CD4-positive, alpha-beta T cell treated with Interferon gamma for 1 hour (primary cell): ENCODE results near the gene TOP3B.

Experiments
- DNase-seq: peaks from one replicate; pipeline ENCODE4 v3.0.0-alpha.2; 2020

The TOP3B gene

GRCh38 chr22:22011964-22012363, 29.4 kb upstream of the TOP3B start:
- DNase-seq, result no peak

DNA sequence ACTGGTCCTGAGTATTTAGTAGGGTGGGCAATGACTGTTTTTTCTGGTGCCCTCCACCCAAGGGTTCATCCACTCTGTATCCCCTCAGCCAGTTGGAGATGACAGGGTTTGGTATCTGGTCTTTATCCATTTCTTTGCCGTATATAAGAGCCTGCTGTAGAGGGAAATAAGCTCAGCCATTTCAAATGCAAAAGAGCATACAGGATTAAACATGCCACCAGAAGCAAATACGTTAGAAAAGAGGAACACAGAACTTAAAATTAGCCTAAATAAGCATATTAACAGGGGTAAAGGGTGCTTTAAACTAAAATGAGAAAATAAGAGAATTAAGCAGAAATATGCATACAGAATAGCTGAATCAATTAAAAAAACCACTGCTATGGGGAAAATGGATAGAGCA, 27.8 kb upstream of the TOP3B start:
- no peak for DNase-seq

DNA sequence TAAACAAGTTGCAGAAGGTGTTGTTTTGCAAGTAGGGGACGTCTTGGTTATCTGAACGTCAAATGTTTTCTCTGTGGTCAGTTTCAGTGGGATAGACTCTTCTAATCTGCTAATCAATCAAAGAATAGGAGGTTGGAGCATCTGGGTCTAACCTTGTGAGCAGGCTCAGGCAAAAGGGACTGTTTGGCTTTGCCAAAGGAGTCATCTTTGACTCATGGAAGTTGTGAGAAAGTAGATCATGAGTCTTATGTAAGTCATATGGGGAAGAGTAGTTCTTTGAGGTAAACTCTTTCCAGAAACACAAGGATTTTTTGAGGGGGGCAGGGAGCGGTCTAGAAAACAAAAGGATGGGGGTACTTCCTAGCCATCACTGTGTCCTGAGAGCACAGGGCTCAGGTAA, 27.1 kb upstream of the TOP3B start:
- no peak for DNase-seq

- DNase-seq, result no peak
These were observed 24.0 kb upstream of the TOP3B start for GRCh38 chr22:22006596-22006990.

DNA sequence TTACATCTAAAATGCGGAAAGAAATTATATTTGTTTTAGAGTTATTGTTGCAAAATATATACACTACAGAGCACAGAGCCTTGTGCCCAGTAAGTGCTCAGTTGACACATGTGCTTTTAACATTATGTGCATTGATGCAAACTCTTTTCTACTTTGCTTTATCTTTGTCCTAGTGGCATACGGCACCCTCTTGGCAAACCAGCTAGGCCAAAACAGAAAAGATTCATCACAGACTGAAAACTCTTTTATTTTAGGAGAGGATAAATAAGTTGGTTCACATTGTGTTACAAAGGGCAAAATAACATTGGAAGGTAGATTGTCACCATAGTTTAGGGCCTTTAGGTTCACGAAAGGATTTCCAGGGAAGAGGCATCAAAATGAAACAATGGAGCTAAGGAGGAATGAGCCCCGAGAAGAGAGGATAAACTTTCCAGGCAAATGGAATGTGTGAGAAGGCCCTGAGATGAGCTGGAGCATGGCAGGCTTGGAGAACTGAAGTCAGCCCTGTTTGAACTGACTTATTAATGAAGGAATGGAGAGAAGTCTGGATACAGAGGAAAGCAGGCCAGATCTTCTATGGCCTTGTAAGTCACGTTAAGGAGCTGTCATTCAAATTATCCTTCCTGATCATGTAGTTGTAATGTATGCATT, 23.5 kb upstream of the TOP3B start:
- no peak for DNase-seq

- DNase-seq, result no peak
These were observed 20.6 kb upstream of the TOP3B start for GRCh38 chr22:22003233-22003632.

- no peak for DNase-seq
These were observed 20.0 kb upstream of the TOP3B start for GRCh38 chr22:22002526-22003055.

DNA sequence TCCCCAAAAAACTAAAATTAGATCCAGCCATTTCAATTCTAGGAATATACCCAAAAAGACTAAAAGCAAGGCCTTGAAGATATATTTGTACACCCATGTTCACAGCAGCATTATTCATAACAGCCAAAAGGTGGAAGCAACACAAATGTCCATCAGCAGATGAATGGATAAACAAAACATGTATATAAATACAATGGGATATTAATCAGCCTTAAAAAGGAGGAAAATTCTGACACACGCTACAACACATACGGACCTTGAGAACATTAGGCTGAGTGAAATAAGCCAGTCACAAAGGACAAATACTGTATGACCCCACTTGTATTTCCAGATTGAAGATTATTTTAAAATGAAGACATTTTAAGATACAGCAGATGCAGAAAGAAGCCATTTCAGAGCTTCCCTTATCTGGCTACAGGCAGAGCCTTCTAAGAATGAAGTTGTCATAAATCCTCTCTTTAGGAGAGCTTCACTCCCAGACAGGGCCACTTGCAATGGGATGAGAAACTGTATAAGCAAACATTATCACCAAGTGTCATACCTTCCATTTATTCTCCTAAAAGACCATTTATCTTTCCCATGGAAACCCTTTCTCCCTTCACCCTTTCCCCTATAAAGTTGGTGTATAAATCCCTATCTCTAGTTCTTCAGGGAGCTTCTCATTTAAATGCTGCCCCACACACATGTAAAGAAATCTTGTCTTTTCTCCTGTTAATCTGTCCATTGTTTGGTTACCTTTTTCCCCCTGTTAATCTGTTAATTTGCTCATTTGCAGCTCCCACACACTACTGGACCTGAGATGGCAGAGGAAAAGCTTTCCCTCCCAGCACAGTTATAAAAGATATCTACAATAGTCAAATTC, 19.3 kb upstream of the TOP3B start:
- DNase-seq, result no peak

DNA sequence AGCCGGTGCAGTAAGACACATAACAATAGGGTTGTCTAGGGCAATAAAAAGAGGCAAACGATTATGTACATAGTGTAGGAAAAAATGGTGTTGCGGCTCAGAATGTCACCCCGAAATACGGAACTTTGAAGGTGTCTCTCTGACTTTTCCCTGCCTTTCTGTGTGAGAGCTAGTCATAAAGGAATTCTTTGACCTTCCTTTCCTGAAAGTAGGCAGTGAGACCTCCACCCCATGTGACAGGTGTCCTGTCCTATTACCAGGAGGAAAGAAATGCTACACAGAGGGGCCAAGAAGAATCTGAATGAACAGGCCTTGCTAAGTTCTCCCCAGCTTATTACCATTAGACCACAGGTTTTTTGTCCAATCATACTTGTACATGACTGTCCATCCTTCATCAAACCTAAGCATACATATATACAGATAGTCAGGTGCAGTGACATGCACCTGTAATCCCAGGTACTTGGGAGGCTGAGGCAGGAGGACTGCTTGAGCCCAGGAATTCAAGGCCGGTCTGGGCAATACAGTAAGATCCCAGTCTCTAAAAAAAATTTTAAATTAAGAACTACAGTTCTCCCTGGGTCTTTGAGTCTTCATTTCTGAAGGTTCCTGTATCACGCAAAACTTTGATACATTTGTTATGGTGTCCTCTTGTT, 16.1 kb upstream of the TOP3B start:
- DNase-seq, result no peak

- no peak for DNase-seq
These were observed 13.7 kb upstream of the TOP3B start for GRCh38 chr22:21996175-21996720.

- no peak for DNase-seq
These were observed 13.1 kb upstream of the TOP3B start for GRCh38 chr22:21995660-21996059.

GRCh38 chr22:21994881-21995444, 12.4 kb upstream of the TOP3B start:
- DNase-seq, result no peak

DNA sequence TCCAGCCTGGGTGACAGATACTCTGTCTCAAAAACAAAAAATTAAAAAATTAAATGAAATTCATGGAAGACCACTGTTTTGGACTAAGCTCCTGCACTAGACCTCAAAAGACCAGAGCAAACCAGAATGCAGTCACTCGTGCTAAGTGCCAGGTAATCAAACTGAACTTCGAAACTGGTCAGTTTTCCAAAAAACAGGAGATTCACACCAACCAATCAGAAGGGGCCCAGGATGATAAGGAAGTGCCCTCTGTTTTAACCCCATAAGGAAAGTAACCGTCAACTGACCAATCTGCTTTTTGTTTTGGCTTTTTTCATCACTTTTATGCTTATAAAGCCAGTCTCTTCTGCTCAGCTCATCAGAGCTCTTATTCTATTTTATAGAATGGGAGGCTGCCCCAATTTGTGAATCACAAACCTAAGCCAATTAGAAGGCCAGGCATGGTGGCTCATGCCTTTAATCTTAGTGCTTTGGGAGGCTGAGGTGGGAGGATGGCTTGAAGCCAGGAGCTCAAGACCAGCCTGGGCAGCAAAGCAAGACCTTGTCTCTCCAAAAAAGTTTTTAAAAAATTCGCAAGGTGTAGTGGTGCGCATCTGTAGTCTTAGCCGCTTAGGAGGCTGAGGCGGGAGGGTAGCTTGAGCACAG, 10.1 kb upstream of the TOP3B start:
- no peak for DNase-seq

GRCh38 chr22:21991774-21992173, 9.2 kb upstream of the TOP3B start:
- DNase-seq, result no peak

- DNase-seq, result no peak
These were observed 8.7 kb upstream of the TOP3B start for GRCh38 chr22:21991304-21991596.

DNA sequence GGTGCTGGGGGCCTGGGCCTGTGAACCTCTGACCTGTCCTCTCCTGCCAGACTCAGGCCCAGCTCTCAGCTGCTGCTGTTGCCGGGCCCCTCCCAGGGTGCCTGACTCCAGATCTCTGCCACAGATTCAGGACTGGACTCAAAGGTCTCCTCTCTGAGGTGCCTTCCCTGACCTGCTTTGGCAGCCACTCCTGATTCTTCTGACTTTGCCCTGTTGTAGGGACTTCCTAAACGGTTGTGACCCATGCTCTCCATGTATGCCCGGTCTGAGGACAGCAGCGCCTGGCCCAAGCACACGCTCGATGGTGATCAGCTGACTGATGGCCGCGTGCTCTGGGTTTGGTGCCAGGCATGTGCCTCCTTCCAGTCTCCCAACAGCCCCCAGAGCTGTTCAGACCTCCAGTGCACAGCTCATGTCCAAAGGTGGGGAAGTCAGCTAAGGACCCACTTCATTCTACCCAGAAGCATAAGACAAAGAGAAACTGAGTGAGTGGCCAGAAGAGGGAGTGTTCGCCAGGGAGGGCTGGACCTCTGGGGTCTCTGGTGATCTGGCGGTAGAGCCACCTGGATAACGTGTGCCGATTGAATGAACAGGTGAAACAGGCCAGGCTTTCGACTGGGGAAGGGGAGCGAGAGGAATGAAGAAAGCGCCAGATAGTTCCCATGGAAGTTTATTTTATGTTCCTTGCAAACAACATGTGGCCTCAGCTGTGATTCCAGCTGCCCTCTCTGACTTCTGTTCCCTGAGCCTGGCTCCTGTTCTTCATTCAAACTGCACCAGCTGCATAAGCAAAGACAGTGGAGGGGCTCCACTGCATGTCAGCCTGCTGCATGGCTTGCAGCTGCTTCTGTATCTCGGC, 8.1 kb upstream of the TOP3B start:
- DNase-seq, result no peak

GRCh38 chr22:21989049-21989448, 6.5 kb upstream of the TOP3B start:
- no peak for DNase-seq

DNA sequence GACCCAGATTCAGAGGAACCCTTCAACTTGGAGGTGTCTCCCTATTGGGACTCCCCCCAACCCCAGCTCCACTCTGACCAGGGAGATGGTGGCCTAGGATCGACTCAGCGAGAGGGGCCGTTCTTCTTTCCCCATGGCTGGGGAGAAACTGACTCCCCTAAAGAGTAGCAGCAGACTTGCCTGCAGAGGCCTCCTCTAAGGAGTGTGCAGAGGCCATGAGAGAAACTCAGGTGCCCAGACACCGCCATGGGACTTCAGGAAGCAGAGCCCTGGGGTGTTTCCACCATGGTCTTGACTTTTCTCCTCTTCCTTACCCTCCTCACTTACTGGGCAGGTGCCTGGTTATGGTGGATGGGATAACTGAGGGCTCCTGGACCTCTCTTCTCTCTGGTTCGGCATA, 2.6 kb upstream of the TOP3B start:
- no peak for DNase-seq

DNA sequence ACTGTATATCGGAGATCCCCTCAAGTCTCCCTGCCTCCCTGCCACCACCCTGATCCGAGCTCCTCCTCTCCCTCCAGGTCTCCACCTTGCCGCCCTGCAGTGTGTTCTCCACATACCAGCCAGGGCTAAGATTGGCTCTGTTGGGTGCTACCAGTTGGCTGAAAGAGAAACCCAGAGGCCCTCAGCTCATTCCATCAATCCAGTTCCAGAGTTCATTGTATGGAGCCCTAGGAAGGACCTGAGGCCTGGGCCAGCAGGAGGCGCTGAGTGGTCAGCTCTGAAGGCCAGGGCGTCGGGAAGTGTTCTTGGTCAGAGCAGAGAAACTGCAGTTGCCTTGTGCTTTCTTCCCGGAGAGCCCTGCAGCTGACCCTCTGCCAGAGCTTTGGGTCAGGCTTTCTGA, 2.2 kb upstream of the TOP3B start:
- DNase-seq, result no peak

DNA sequence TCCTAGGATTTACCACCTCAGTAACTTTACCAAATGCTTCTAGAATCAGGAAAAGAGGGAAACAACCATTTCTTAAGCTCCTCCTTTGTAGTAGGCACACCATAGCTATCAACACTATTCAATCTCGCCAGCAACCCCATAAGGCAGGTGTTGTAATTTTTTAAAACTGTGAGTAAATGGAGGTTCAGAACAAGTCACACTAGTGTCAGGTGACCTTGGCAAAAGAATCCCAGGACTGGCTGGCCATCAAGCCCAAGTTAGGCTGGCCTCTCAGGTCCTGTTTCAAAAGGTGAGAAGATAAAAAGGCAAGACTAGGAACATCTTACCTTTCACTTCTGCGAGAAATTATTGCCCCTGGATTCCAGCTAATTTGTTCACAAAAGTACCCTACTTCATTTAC, 713 bp downstream of the TOP3B start:
- DNase-seq, result no peak

DNA sequence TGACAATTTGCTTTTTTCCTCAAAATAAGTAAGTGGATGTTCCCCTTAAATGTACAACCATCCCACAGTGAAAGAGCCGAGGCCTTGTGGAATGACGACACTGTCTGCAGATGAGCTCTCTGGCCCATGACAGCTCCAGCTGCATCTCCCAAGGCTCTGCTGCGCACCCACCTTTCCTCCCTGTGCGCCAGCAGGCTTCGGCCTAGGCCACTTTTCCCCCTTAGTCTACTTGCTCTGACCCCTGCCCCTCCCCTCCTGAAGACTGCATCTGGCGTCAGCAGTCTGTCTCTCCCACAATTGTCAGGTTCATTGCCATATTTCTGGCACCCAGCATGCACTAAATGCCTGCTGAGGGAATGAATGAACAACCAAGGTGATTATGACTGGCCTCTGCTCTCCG, 2.0 kb downstream of the TOP3B start:
- DNase-seq, result no peak
